Endodermal cell (in vitro differentiated cells): Measurements from ENCODE around the gene ZBTB16. TPM values are rescaled to one million over a fixed set of nuclear protein-coding genes. Genes with fewer than 3 reads are reported as not detected.
A peak's percentile ranks its signal among the peaks of the same experiment; 100 is the strongest.

Source experiments
- DNase-seq: peaks from one replicate; pipeline ENCODE4 v3.0.0-alpha.2; 2017
- H3K27ac ChIP-seq: 2 replicates; pipeline ENCODE4 v1.5.1; 2013; ENCODE audit warnings: mild to moderate bottlenecking, low read depth, low read length, moderate library complexity
- H3K27me3 ChIP-seq: 2 replicates; pipeline ENCODE4 v1.6.1; 2013; ENCODE audit warnings: mild to moderate bottlenecking, low read length, moderate library complexity; ENCODE audit not compliant: insufficient read depth, control insufficient read depth, poor library complexity, severe bottlenecking
- H3K36me3 ChIP-seq: 2 replicates; pipeline ENCODE4 v1.7.0; 2013; ENCODE audit warnings: mild to moderate bottlenecking, low read length, moderate library complexity; ENCODE audit not compliant: control insufficient read depth, insufficient read depth
- H3K4me1 ChIP-seq: one replicate; pipeline ENCODE4 v1.7.0; 2013; ENCODE audit warnings: low read length; ENCODE audit not compliant: control insufficient read depth, insufficient read depth
- H3K4me3 ChIP-seq: 2 replicates; pipeline ENCODE4 v1.5.1; 2013; ENCODE audit warnings: mild to moderate bottlenecking, low read length, moderate library complexity
- H3K9ac ChIP-seq: 2 replicates; pipeline ENCODE4 v1.6.1; 2013; ENCODE audit warnings: mild to moderate bottlenecking, low read length, moderate library complexity; ENCODE audit not compliant: poor library complexity, severe bottlenecking; ENCODE audit errors: extremely low read depth
- H3K9me3 ChIP-seq: 2 replicates; pipeline ENCODE4 v1.6.1; 2013; ENCODE audit warnings: mild to moderate bottlenecking, low read length, moderate library complexity; ENCODE audit not compliant: control insufficient read depth
- H3K27ac Mint-ChIP-seq: 2 replicates; pipeline ENCODE4 v1.8.0; 2020; ENCODE audit warnings: mixed read lengths
- H3K27me3 Mint-ChIP-seq: 2 replicates; pipeline ENCODE4 v1.8.0; 2021; ENCODE audit warnings: mild to moderate bottlenecking, mixed read lengths; ENCODE audit not compliant: insufficient read depth
- H3K36me3 Mint-ChIP-seq: 2 replicates; pipeline ENCODE4 v1.8.0; 2020; ENCODE audit warnings: low read depth, mixed read lengths
- H3K4me1 Mint-ChIP-seq: 2 replicates; pipeline ENCODE4 v1.8.0; 2020; ENCODE audit warnings: mixed read lengths
- H3K4me3 Mint-ChIP-seq: 2 replicates; pipeline ENCODE4 v1.8.0; 2020; ENCODE audit warnings: mild to moderate bottlenecking, moderate library complexity, mixed read lengths
- H3K9me3 Mint-ChIP-seq: 2 replicates; pipeline ENCODE4 v1.8.0; 2020; ENCODE audit warnings: mild to moderate bottlenecking, mixed read lengths
- CTCF ChIP-seq: fragments of 200-600 bp; sonication (generic); conservative IDR thresholded peaks from 2 replicates; pipeline ENCODE4 v1.5.0; 2021; ENCODE audit warnings: antibody characterized with exemption, mild to moderate bottlenecking
- WGBS, 2 experiments: methylation state at CpG; one replicate each; pipeline versions ENCODE4 v1.1.5 to v1.1.7; 2013; ENCODE audit warnings: missing lambda C conversion rate in 2 of 2, mixed read lengths in 1 of 2; ENCODE audit not compliant: insufficient coverage in 1 of 2, insufficient read length in 1 of 2; 5-methylcytosine and 5-hydroxymethylcytosine counted together
- total RNA-seq, 2 donors: library from RNA; stranded (reverse); fragmentation: NEBNext Ultra II Directional in 1 of 2; extraction: Animal tissue kit (Norgen Biotek cat#: 25700) in 1 of 2; gene quantifications; 2 replicates in 1 of 2; 3 replicates in 1 of 2; pipeline ENCODE4 v1.2.1, GENCODE V29; 2021

ZBTB16 gene
- total RNA-seq, 2 donors from 2014 or later = 4.1 to 5.8 TPM

DNA sequence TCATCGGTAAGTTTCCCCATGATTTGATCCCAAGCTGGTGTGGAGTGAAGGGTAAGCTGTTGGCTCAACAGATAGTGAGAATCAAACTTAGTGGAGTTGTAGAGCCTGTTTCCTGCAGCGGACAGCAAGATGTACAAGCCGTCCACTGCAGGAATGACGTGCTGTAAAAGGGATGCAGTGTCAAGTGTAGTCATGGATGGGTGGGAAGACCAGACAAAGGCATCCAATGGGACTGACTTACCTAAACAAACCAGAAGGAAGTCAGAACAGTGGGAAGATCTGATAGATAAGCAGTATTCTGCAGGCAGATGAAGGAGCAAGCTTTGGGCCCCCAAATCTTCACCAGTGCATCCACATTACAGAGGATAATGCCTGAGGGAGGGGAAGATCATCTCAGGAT, 8.8 kb downstream of the ZBTB16 start:
- peaks cover 93% of the 10 kb centered on the region for H3K27me3 Mint-ChIP-seq
- no peaks in the 10 kb centered on the region for H3K4me1 ChIP-seq
- 92 to 96% methylated on average over 4 of the region's 4 CpGs for WGBS, 2 experiments
- peaks cover 51% of the 10 kb centered on the region for H3K27me3 ChIP-seq
- H3K27ac ChIP-seq = no peak overlapping the region
- H3K9ac ChIP-seq = no peak overlapping the region
- no peak overlapping the region for H3K4me3 ChIP-seq
- no peaks in the 10 kb centered on the region for H3K9me3 Mint-ChIP-seq
- H3K9me3 ChIP-seq = no peaks in the 10 kb centered on the region
- no peak for DNase-seq
- peaks cover 16% of the 10 kb centered on the region for H3K4me1 Mint-ChIP-seq
- no peak overlapping the region for H3K4me3 Mint-ChIP-seq
- no peaks in the 10 kb centered on the region for H3K36me3 ChIP-seq
- H3K36me3 Mint-ChIP-seq = no peaks in the 10 kb centered on the region
- no peak overlapping the region for H3K27ac Mint-ChIP-seq
- no peak for TF ChIP-seq CTCF

GRCh38 chr11:114070464-114071139, 11.1 kb downstream of the ZBTB16 start:
- peaks cover 90% of the 10 kb centered on the region for H3K27me3 Mint-ChIP-seq
- peaks cover 33% of the 10 kb centered on the region for H3K4me1 Mint-ChIP-seq
- WGBS, 2 experiments = 92 to 93% methylated on average over 6 to 7 of the region's 7 CpGs

DNA sequence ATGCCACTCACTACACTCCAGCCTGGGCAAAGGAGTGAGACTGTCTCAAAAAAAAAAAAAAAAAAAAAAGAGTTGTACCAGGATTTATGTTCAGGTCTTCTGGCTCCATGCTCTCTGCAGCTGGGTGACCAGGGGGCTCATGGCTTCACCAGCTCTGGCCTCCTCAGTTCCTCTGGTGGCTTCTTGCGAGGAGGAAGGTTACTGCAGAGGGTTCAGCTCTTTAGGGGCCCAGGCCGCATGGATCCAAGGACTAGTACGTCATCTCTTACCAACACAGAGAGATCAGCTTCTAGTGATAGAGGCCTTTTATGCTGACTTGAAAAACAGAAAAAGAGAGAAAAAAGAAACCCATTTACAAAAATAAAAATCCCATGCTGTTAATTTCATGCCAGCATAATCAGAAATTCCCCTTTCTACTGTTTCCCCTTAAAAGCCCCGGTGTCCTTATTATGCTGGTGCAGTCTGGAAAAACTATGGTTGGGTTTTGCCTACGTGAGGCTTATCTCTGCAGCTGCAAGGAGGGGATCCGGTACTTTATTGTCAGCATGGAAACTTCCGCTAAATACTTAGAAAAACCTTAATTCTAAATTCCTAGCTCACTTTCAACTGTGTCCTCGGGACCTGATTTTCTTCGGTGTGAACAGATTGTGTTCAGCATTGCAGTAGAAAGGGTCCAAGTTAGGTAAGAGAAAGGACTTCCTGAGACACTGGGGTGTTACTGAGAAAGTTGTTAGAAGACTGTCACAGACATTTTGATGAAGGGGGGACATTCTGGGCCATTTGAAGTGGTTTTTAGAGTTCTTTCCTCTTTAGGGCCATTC, 13.7 kb downstream of the ZBTB16 start:
- H3K36me3 ChIP-seq = no peaks in the 10 kb centered on the region
- Mint-ChIP-seq H3K27me3 (peaks cover 85% of the 10 kb centered on the region), H3K4me1 (peaks cover 47% of the 10 kb centered on the region), H3K27ac (no peak overlapping the region), H3K9me3 (no peaks in the 10 kb centered on the region), H3K4me3 (no peak overlapping the region), H3K36me3 (no peaks in the 10 kb centered on the region)
- peaks cover 5% of the 10 kb centered on the region for H3K4me1 ChIP-seq
- peak; percentile 21 for TF ChIP-seq CTCF
- H3K4me3 ChIP-seq = no peak overlapping the region
- H3K27me3 ChIP-seq = peaks cover 19% of the 10 kb centered on the region
- H3K27ac ChIP-seq = no peak overlapping the region
- no peak for DNase-seq
- H3K9me3 ChIP-seq = no peaks in the 10 kb centered on the region
- 93 to 96% methylated on average over 5 to 9 of the region's 9 CpGs for WGBS, 2 experiments
- no peak overlapping the region for H3K9ac ChIP-seq

More at GRCh38 chr11:114070464-114071139, 11.1 kb downstream of the ZBTB16 start:
- H3K4me3 ChIP-seq = no peak overlapping the region
- H3K27me3 ChIP-seq = peaks cover 36% of the 10 kb centered on the region
- H3K4me1 ChIP-seq = no peaks in the 10 kb centered on the region
- no peak for DNase-seq
- no peaks in the 10 kb centered on the region for H3K36me3 ChIP-seq
- Mint-ChIP-seq H3K9me3 (no peaks in the 10 kb centered on the region), H3K27ac (no peak overlapping the region), H3K36me3 (no peaks in the 10 kb centered on the region), H3K4me3 (no peak overlapping the region)
- no peak overlapping the region for H3K27ac ChIP-seq
- no peak overlapping the region for H3K9ac ChIP-seq
- TF ChIP-seq CTCF = no peak
- H3K9me3 ChIP-seq = no peaks in the 10 kb centered on the region
